Subcutaneous abdominal adipose tissue (tissue), 5 donors: ENCODE data around the gene GRB14.

Experiments used
- H3K27ac ChIP-seq: one replicate; pipeline ENCODE4 v1.7.0; 2013; ENCODE audit warnings: low read depth, mild to moderate bottlenecking, inconsistent platforms, low read length, moderate library complexity
- H3K27me3 ChIP-seq, 5 donors: one replicate each; pipeline ENCODE4 v1.7.0; 2013; ENCODE audit warnings: low read length in 5 of 5, inconsistent platforms in 1 of 5; ENCODE audit not compliant: control insufficient read depth in 5 of 5, insufficient read depth in 4 of 5
- H3K36me3 ChIP-seq, 5 donors: one replicate each; pipeline ENCODE4 v1.7.0; 2013; ENCODE audit warnings: low read length in 5 of 5; ENCODE audit not compliant: control insufficient read depth in 5 of 5, insufficient read depth in 5 of 5
- H3K4me1 ChIP-seq, 5 donors: one replicate each; pipeline ENCODE4 v1.7.0; 2013; ENCODE audit warnings: low read length in 5 of 5, mild to moderate bottlenecking in 3 of 5, moderate library complexity in 1 of 5; ENCODE audit not compliant: control insufficient read depth in 5 of 5, insufficient read depth in 5 of 5
- H3K4me3 ChIP-seq, 5 donors: one replicate each; pipeline ENCODE4 v1.7.0; 2013; ENCODE audit warnings: low read length in 5 of 5, low read depth in 1 of 5
- H3K9ac ChIP-seq, 5 donors: one replicate each; pipeline ENCODE4 v1.7.0; 2013; ENCODE audit warnings: low read length in 5 of 5, mild to moderate bottlenecking in 4 of 5, moderate library complexity in 3 of 5
- H3K9me3 ChIP-seq, 5 donors: one replicate each; pipeline ENCODE4 v1.7.0; 2013; ENCODE audit warnings: low read length in 5 of 5; ENCODE audit not compliant: control insufficient read depth in 5 of 5
- donor health status: healthy.
- donor health status: healthy.
- donor health status: healthy.
- donor health status: healthy.
- donor health status: healthy.

Gene GRB14

GRCh38 chr2:164450278-164450677 is 171.0 kb downstream of the GRB14 start:
- H3K27me3 ChIP-seq: no peaks in the 10 kb centered on the region
- H3K36me3 ChIP-seq: no peaks in the 10 kb centered on the region
- H3K9me3 ChIP-seq: no peaks in the 10 kb centered on the region
- H3K27ac ChIP-seq: no peak overlapping the region
- no peak overlapping the region for H3K4me3 ChIP-seq
- no peak overlapping the region for H3K9ac ChIP-seq
- H3K4me1 ChIP-seq: no peaks in the 10 kb centered on the region

- H3K9ac ChIP-seq: no peak overlapping the region
- no peaks in the 10 kb centered on the region for H3K27me3 ChIP-seq
- H3K4me1 ChIP-seq: no peaks in the 10 kb centered on the region
- no peak overlapping the region for H3K27ac ChIP-seq
- no peaks in the 10 kb centered on the region for H3K36me3 ChIP-seq
- H3K9me3 ChIP-seq: no peaks in the 10 kb centered on the region
- H3K4me3 ChIP-seq: no peak overlapping the region
Measured at GRCh38 chr2:164449706-164450105, 171.6 kb downstream of the GRB14 start.

- H3K27ac ChIP-seq: no peak overlapping the region
- no peaks in the 10 kb centered on the region for H3K9me3 ChIP-seq
- H3K4me1 ChIP-seq: no peaks in the 10 kb centered on the region
Measured at GRCh38 chr2:164447660-164448059, 173.6 kb downstream of the GRB14 start.

More at GRCh38 chr2:164447660-164448059, 173.6 kb downstream of the GRB14 start:
- no peaks in the 10 kb centered on the region for H3K27me3 ChIP-seq
- H3K4me3 ChIP-seq: no peak overlapping the region
- no peak overlapping the region for H3K9ac ChIP-seq
- H3K36me3 ChIP-seq: no peaks in the 10 kb centered on the region
